ENCODE results near the gene RAB40B. TPM values are rescaled to one million over a fixed set of nuclear protein-coding genes. Genes with fewer than 3 reads are reported as not detected.

RAB40B gene
- polyA plus RNA-seq, 2 of the 4 experiments (the other 2 are of a cell fraction): 5.6 to 9.4 TPM

- TF ChIP-seq CHD4 (IDR thresholded peaks at IDR 0.05; ENCODE audit: borderline replicate concordance): no peak
- TF ChIP-seq GATA3 (IDR thresholded peaks at IDR 0.05; ENCODE audit: borderline replicate concordance): no peak
- TF ChIP-seq TP53 (CRISPR knock-in tag; IDR thresholded peaks at IDR 0.05): no peak
- TF ChIP-seq RNF2 (IDR thresholded peaks at IDR 0.05; ENCODE audit: borderline replicate concordance, low read depth): no peak
- no peak for TF ChIP-seq ZSCAN20 (CRISPR knock-in tag; IDR thresholded peaks at IDR 0.05)
- TF ChIP-seq EP300 (IDR thresholded peaks at IDR 0.05): no peak
Measured at GRCh38 chr17:82705756-82706155, 7.3 kb upstream of the RAB40B start (continued).

- ChIA-PET CTCF (no interaction called here), POLR2A (no interaction called here)
Measured at GRCh38 chr17:82704886-82705285, 6.4 kb upstream of the RAB40B start.

More at GRCh38 chr17:82704886-82705285, 6.4 kb upstream of the RAB40B start:
- DNase-seq (ENCODE audit: low read depth in 1 of 2, low spot score in 1 of 2): no peak
- Histone ChIP-seq H3K9me3 (no peaks in the 10 kb centered on the region), H3K4me1 (peaks cover 28% of the 10 kb centered on the region), H3K27ac (no peak overlapping the region), H3K4me2 (no peak overlapping the region), H3K4me3 (no peak overlapping the region)
- TF ChIP-seq PHF8 (IDR thresholded peaks at IDR 0.05; ENCODE audit: borderline replicate concordance, low read depth) (no peak), USF2 (IDR thresholded peaks at IDR 0.05) (no peak), REST (IDR thresholded peaks at IDR 0.05) (no peak), ZSCAN20 (CRISPR knock-in tag; IDR thresholded peaks at IDR 0.05) (no peak), HOXA7 (CRISPR knock-in tag; IDR thresholded peaks at IDR 0.05) (no peak), ATOH8 (CRISPR knock-in tag; IDR thresholded peaks at IDR 0.05; ENCODE audit: low read depth) (no peak), E2F6 (IDR thresholded peaks at IDR 0.05; ENCODE audit: borderline replicate concordance, low read depth) (no peak), MAZ (IDR thresholded peaks at IDR 0.05; ENCODE audit: borderline replicate concordance, low read depth, low read length) (no peak), EHF (CRISPR knock-in tag; IDR thresholded peaks at IDR 0.05) (no peak), FOSL2 (IDR thresholded peaks at IDR 0.05) (no peak), FOSL2 (CRISPR knock-in tag; IDR thresholded peaks at IDR 0.05) (no peak), CHD4 (IDR thresholded peaks at IDR 0.05; ENCODE audit: borderline replicate concordance) (no peak), MYC (IDR thresholded peaks at IDR 0.05; ENCODE audit: borderline replicate concordance, low read length) (no peak), NFE2L2 (conservative IDR thresholded peaks at IDR 0.05; ENCODE audit: low read length) (no peak), BHLHE40 (IDR thresholded peaks at IDR 0.05; ENCODE audit: low read depth, low read length) (no peak), NR3C1 (IDR thresholded peaks at IDR 0.05) (no peak), BCL3 (IDR thresholded peaks at IDR 0.05) (no peak)
- TF ChIP-seq, protein P1, sequence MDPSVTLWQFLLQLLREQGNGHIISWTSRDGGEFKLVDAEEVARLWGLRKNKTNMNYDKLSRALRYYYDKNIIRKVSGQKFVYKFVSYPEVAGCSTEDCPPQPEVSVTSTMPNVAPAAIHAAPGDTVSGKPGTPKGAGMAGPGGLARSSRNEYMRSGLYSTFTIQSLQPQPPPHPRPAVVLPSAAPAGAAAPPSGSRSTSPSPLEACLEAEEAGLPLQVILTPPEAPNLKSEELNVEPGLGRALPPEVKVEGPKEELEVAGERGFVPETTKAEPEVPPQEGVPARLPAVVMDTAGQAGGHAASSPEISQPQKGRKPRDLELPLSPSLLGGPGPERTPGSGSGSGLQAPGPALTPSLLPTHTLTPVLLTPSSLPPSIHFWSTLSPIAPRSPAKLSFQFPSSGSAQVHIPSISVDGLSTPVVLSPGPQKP (IDR thresholded peaks at IDR 0.05; ENCODE audit: low read depth, low read length): no peak
- ATAC-seq: no peak
- WGBS (ENCODE audit: missing lambda C conversion rate): 82% methylated on average over 12 of the region's 13 CpGs
- FAIRE-seq: no peak
